Gastroesophageal sphincter (tissue), 4 donors: Measurements from ENCODE around the gene PLPPR2. TPM values are rescaled to one million over a fixed set of nuclear protein-coding genes. Genes with fewer than 3 reads are reported as not detected.

Experiments
- ATAC-seq: fragments of 150-250 bp; one replicate; pipeline ENCODE4 v1.9.1; 2016; ENCODE audit warnings: mild to moderate bottlenecking, moderate library complexity
- H3K27ac ChIP-seq, 4 donors: fragments of 200-600 bp; sonication (generic) in 3 of 4; 1 replicate in 3 of 4; 2 replicates in 1 of 4; pipeline ENCODE4 v1.5.1; 2016 to 2019
- H3K27me3 ChIP-seq: fragments of 200-600 bp; sonication (generic); one replicate; pipeline ENCODE4 v1.5.1; 2019
- H3K36me3 ChIP-seq, 2 donors: fragments of 200-600 bp; sonication (generic); one replicate each; pipeline ENCODE4 v1.5.1; 2019; ENCODE audit warnings: control low read depth in 1 of 2
- H3K4me1 ChIP-seq, 3 donors: fragments of 200-600 bp; sonication (generic); 1 replicate in 2 of 3; 2 replicates in 1 of 3; pipeline ENCODE4 v1.5.1; 2016 to 2019; ENCODE audit warnings: control low read depth in 2 of 3
- H3K4me3 ChIP-seq, 2 donors: fragments of 200-600 bp; sonication (generic); one replicate each; pipeline ENCODE4 v1.5.1; 2019; ENCODE audit warnings: mild to moderate bottlenecking in 1 of 2, moderate library complexity in 1 of 2
- H3K9me3 ChIP-seq, 3 donors: fragments of 200-600 bp; sonication (generic); one replicate each; pipeline ENCODE4 v1.5.1; 2017 to 2019; ENCODE audit warnings: control low read depth in 2 of 3
- CTCF ChIP-seq, 4 experiments: fragments of 200-600 bp in 2 of 4; fragments of 450-650 bp in 2 of 4; sonication (generic) in 1 of 4; IDR thresholded peaks; one replicate each; pipeline ENCODE4 v1.5.1; 2017 to 2019; ENCODE audit warnings: antibody characterized with exemption in 4 of 4, mild to moderate bottlenecking in 2 of 4, moderate library complexity in 2 of 4
- EP300 ChIP-seq: sonication (generic); formaldehyde crosslinking; IDR thresholded peaks from one replicate; pipeline ENCODE4 v1.6.1; 2017; ENCODE audit warnings: antibody characterized with exemption, mild to moderate bottlenecking
- POLR2A ChIP-seq, 2 donors: fragments of 450-650 bp; IDR thresholded peaks; one replicate each; pipeline ENCODE4 v1.6.1; 2017; ENCODE audit warnings: antibody characterized with exemption in 2 of 2, mild to moderate bottlenecking in 2 of 2, moderate library complexity in 1 of 2
- POLR2AphosphoS5 ChIP-seq: sonication (generic); formaldehyde crosslinking; IDR thresholded peaks from one replicate; pipeline ENCODE4 v1.6.1; 2017; ENCODE audit warnings: antibody characterized with exemption
- WGBS, 2 donors: methylation state at CpG; one replicate each; pipeline ENCODE4 v1.1.5; 2018; ENCODE audit warnings: low coverage in 1 of 2; 5-methylcytosine and 5-hydroxymethylcytosine counted together
- total RNA-seq, 4 donors: library from RNA; depleted of rRNA; stranded (reverse); fragments of >200 nt; gene quantifications; one replicate each; pipeline ENCODE4 v1.1.0, GENCODE V29; 2016

The PLPPR2 gene
- total RNA-seq, 4 donors from 2014 or later: 20.5 to 57.7 (median 44.9) TPM

GRCh38 chr19:11373166-11373884 lies 18.1 kb downstream of the PLPPR2 start:
- 51 to 55% methylated on average over 8 to 9 of the region's 10 CpGs for WGBS, 2 donors

GRCh38 chr19:11373885-11374432 lies 18.7 kb downstream of the PLPPR2 start:
- peak overlapping the region; percentile 81 to 99 (median 96) for H3K27ac ChIP-seq
- no peak for ATAC-seq
- WGBS, 2 donors: 32 to 41% methylated on average over 5 to 8 of the region's 11 CpGs
- TF ChIP-seq CTCF (IDR thresholded peaks at IDR 0.05) (no peak), POLR2A (IDR thresholded peaks at IDR 0.05) (no peak), POLR2AphosphoS5 (no peak), EP300 (no peak)
- H3K4me3 ChIP-seq: peak overlapping the region; percentile 66 to 72
- no peaks in the 10 kb centered on the region for H3K9me3 ChIP-seq
- H3K4me1 ChIP-seq: peaks cover 0 to 49% (median 26%) of the 10 kb centered on the region in 3 donors
- H3K36me3 ChIP-seq: peaks cover 0 to 26% of the 10 kb centered on the region in 2 donors
- no peaks in the 10 kb centered on the region for H3K27me3 ChIP-seq

More at GRCh38 chr19:11373166-11373884, 18.1 kb downstream of the PLPPR2 start:
- H3K27me3 ChIP-seq: no peaks in the 10 kb centered on the region
- TF ChIP-seq CTCF (IDR thresholded peaks at IDR 0.05): no peak
- TF ChIP-seq POLR2AphosphoS5: no peak
- TF ChIP-seq EP300: no peak
- TF ChIP-seq POLR2A (IDR thresholded peaks at IDR 0.05): no peak
- H3K4me3 ChIP-seq: no peak overlapping the region
- H3K4me1 ChIP-seq: peaks cover 0 to 43% (median 26%) of the 10 kb centered on the region in 3 donors
- H3K9me3 ChIP-seq: no peaks in the 10 kb centered on the region
- peaks cover 0 to 26% of the 10 kb centered on the region in 2 donors for H3K36me3 ChIP-seq
- ATAC-seq: no peak
- no peak overlapping the region for H3K27ac ChIP-seq

GRCh38 chr19:11374433-11375142 lies 19.4 kb downstream of the PLPPR2 start, which contains the start of gene SWSAP1:
Gene SWSAP1, plus strand, starts transcription at chr19:11374666. Its CDS starts 15 bp downstream, at chr19:11374681.
- TF ChIP-seq EP300: no peak
- TF ChIP-seq POLR2A (IDR thresholded peaks at IDR 0.05): peak; percentile 37 to 56
- peak; percentile 13 for TF ChIP-seq POLR2AphosphoS5
- ATAC-seq: peak; percentile 98
- peaks cover 0 to 20% of the 10 kb centered on the region in 2 donors for H3K36me3 ChIP-seq
- peak within 1 kb of the TSS; percentile 82 to 99 (median 96) for H3K27ac ChIP-seq
- 0% methylated on average over 4 to 14 of the region's 44 CpGs for WGBS, 2 donors
- peak within 1 kb of the TSS; percentile 66 to 72 for H3K4me3 ChIP-seq
- H3K4me1 ChIP-seq: peaks cover 0 to 54% (median 26%) of the 10 kb centered on the region in 3 donors
- no peaks in the 10 kb centered on the region for H3K27me3 ChIP-seq
- no peaks in the 10 kb centered on the region for H3K9me3 ChIP-seq

- H3K36me3 ChIP-seq: peaks cover 0 to 17% of the 10 kb centered on the region in 2 donors
- peak overlapping the region; percentile 82 to 99 (median 96) for H3K27ac ChIP-seq
- ATAC-seq: peak; percentile 0
- H3K27me3 ChIP-seq: no peaks in the 10 kb centered on the region
- peak overlapping the region; percentile 33 to 72 for H3K4me3 ChIP-seq
- peaks cover 0 to 62% (median 26%) of the 10 kb centered on the region in 3 donors for H3K4me1 ChIP-seq
- H3K9me3 ChIP-seq: no peaks in the 10 kb centered on the region
- WGBS, 2 donors: 0 to 6% methylated on average over 10 to 16 of the region's 27 CpGs
- TF ChIP-seq EP300: no peak
- TF ChIP-seq CTCF (IDR thresholded peaks at IDR 0.05): no peak
- TF ChIP-seq POLR2A (IDR thresholded peaks at IDR 0.05): peak in 1 of 2 donors; percentile 15
- TF ChIP-seq POLR2AphosphoS5: peak; percentile 39
Observed at GRCh38 chr19:11375143-11375948, 20.1 kb downstream of the PLPPR2 start.
